GM12878 (cell line): ENCODE measurements around the gene LEF1. TPM values are rescaled to one million over a fixed set of nuclear protein-coding genes. Genes with fewer than 3 reads are reported as not detected.

ENCODE experiments used
- BHLHE40 ChIP-seq, 2 experiments: fragments of 450-650 bp in 1 of 2; IDR thresholded peaks; 2 replicates each; pipeline ENCODE4 v1.6.1; 2011 to 2017; ENCODE audit warnings: low read depth in 2 of 2, borderline replicate concordance in 1 of 2, improper control_type of control experiment in 1 of 2, low read length in 1 of 2, mild to moderate bottlenecking in 1 of 2
- BMI1 ChIP-seq: fragments of 450-650 bp; IDR thresholded peaks from 2 replicates; pipeline ENCODE4 v1.6.1; 2016; ENCODE audit warnings: mild to moderate bottlenecking, moderate library complexity, borderline replicate concordance
- CREM ChIP-seq: IDR thresholded peaks from 2 replicates; pipeline ENCODE4 v1.6.1; 2014; ENCODE audit warnings: antibody characterized with exemption, low read depth
- EP300 ChIP-seq, 2 experiments: fragments of 150-350 bp in 1 of 2; IDR thresholded peaks; 2 replicates each; pipeline ENCODE4 v1.6.1; 2011 to 2012; ENCODE audit warnings: low read depth in 2 of 2, low read length in 2 of 2, borderline replicate concordance in 1 of 2, improper control_type of control experiment in 1 of 2, inconsistent platforms in 1 of 2; ENCODE audit not compliant: control insufficient read depth in 1 of 2
- ETV6 ChIP-seq, 2 experiments: fragments of 450-650 bp in 1 of 2; IDR thresholded peaks in 1 of 2; conservative IDR thresholded peaks in 1 of 2; 2 replicates each; pipeline ENCODE4 v1.6.1; 2014; ENCODE audit warnings: antibody characterized with exemption in 1 of 2, borderline replicate concordance in 1 of 2, low read depth in 1 of 2, mild to moderate bottlenecking in 1 of 2, moderate library complexity in 1 of 2
- FOXK2 ChIP-seq: fragments of 450-650 bp; IDR thresholded peaks from 2 replicates; pipeline ENCODE4 v1.6.1; 2017; ENCODE audit warnings: mild to moderate bottlenecking, moderate library complexity
- GATAD2B ChIP-seq: fragments of 450-650 bp; conservative IDR thresholded peaks from 2 replicates; pipeline ENCODE4 v1.6.1; 2017; ENCODE audit warnings: low read depth, mild to moderate bottlenecking, moderate library complexity
- HDAC6 ChIP-seq: fragments of 200-600 bp; sonication (generic); IDR thresholded peaks from one replicate; pipeline ENCODE4 v1.8.0; 2017; ENCODE audit warnings: antibody characterized with exemption; ENCODE audit not compliant: unreplicated experiment
- KDM1A ChIP-seq: fragments of 200-600 bp; sonication (generic); IDR thresholded peaks from 2 replicates; pipeline ENCODE4 v1.6.1; 2016; ENCODE audit warnings: borderline replicate concordance
- PAX8 ChIP-seq: fragments of 450-650 bp; IDR thresholded peaks from 2 replicates; pipeline ENCODE4 v1.6.1; 2017; ENCODE audit warnings: mild to moderate bottlenecking, moderate library complexity
- POLR2A ChIP-seq: IDR thresholded peaks from 2 replicates; pipeline ENCODE4 v1.6.1; 2011; ENCODE audit warnings: low read depth, mild to moderate bottlenecking, low read length
- POU2F2 ChIP-seq: IDR thresholded peaks from 3 replicates; pipeline ENCODE4 v1.6.1; 2011; ENCODE audit warnings: low read depth, mild to moderate bottlenecking, low read length, borderline replicate concordance
- RAD21 ChIP-seq: IDR thresholded peaks from 2 replicates; pipeline ENCODE4 v1.6.1; 2011; ENCODE audit warnings: mild to moderate bottlenecking, low read depth, low read length, moderate library complexity; ENCODE audit not compliant: insufficient read depth
- RUNX3 ChIP-seq: IDR thresholded peaks from 2 replicates; pipeline ENCODE4 v1.6.1; 2012; ENCODE audit warnings: low read length, inconsistent platforms
- SP1 ChIP-seq: IDR thresholded peaks from one replicate; pipeline ENCODE4 v1.6.1; 2011; ENCODE audit warnings: low read depth, low read length
- SREBF1 ChIP-seq: IDR thresholded peaks from 2 replicates; pipeline ENCODE4 v1.6.1; 2012; ENCODE audit warnings: mild to moderate bottlenecking, low read length
- WRNIP1 ChIP-seq: IDR thresholded peaks from 2 replicates; pipeline ENCODE4 v1.6.1; 2011; ENCODE audit warnings: low read depth, low read length, improper control_type of control experiment, borderline replicate concordance
- ZBTB11 ChIP-seq: fragments of 450-650 bp; formaldehyde crosslinking; IDR thresholded peaks from 2 replicates; pipeline ENCODE4 v1.5.0; 2022; ENCODE audit warnings: mild to moderate bottlenecking, missing genetic modification characterization
- ZBTB33 ChIP-seq: fragments of 450-650 bp; IDR thresholded peaks from 2 replicates; pipeline ENCODE4 v1.6.1; 2017; ENCODE audit warnings: mild to moderate bottlenecking
- ZNF274 ChIP-seq: IDR thresholded peaks from one replicate; pipeline ENCODE4 v1.8.0; 2011; ENCODE audit not compliant: insufficient read length, insufficient read depth
- ZNF384 ChIP-seq: IDR thresholded peaks from 2 replicates; pipeline ENCODE4 v1.6.1; 2012; ENCODE audit warnings: low read depth, mild to moderate bottlenecking, low read length, improper control_type of control experiment, borderline replicate concordance
- polyA plus RNA-seq, 11 experiments: library from polyadenylated mRNA; depleted of rRNA in 4 of 11; unstranded in 6 of 11; stranded (reverse) in 5 of 11; fragments of >200 nt; fragmentation: Nextera tagmentation in 4 of 11; fragmentation: Illumina TruSeq in 1 of 11; extraction: Ambion mirVana in 4 of 11; extraction: Trizol in 1 of 11; gene quantifications; 1 replicate in 1 of 11; 2 replicates in 10 of 11; pipeline versions ENCODE4 v1.2.1 to v1.2.3, GENCODE V29; 2011 to 2016; ENCODE audit warnings: inconsistent platforms in 2 of 11, missing spikeins in 2 of 11, low read depth in 1 of 11
- total RNA-seq, 4 experiments: library from RNA; depleted of rRNA in 3 of 4; stranded (reverse); fragments of >200 nt in 3 of 4; fragmentation: Illumina TruSeq in 1 of 4; extraction: Trizol in 1 of 4; gene quantifications; 2 replicates each; pipeline versions ENCODE4 v1.2.1 to v1.2.3, GENCODE V29; 2013 to 2021
- TF ChIP-seq, protein P1 (sequence below): IDR thresholded peaks from 2 replicates; pipeline ENCODE4 v1.6.1; 2011; ENCODE audit warnings: borderline replicate concordance, low read depth, mild to moderate bottlenecking, moderate library complexity, mixed read lengths, low read length; ENCODE audit not compliant: insufficient read depth; ENCODE audit errors: extremely low read length
- TF ChIP-seq, protein P2 (sequence below): IDR thresholded peaks from 2 replicates; pipeline ENCODE4 v1.6.1; 2012; ENCODE audit warnings: low read depth, low read length, improper control_type of control experiment

LEF1 gene
- total and polyA plus RNA-seq, 10 of the 15 experiments (the other 5 are each of a cell fraction or from before 2014, with no cell fraction given) = 10.2 to 38.1 (median 19.5) TPM

DNA sequence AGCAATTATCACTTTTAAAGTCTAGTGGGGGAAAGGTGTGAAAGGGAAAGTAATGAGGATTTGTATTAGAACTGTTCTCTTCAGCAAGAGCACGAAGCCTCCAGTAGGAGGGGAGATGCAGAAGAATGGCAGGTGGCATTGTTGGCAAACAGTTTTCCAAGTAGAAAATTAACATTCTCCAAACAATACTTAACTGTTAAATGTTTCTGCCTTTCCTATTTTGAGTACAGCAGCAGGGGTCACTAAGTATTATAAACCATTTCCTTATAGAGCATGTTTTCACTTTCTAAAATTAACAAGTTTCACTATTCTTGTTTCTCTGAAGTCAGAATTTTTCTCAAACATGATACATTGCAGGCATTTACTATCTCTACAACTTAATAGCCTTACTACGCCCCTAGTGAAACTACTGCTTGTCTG, 58.7 kb downstream of the LEF1 start (continued):
- TF ChIP-seq POU2F2 (no peak), CREM (peak; percentile 40; the same call in 1 of the 2 replicates), FOXK2 (no peak), SREBF1 (no peak), EP300 (IDR thresholded peaks at IDR 0.05; ENCODE audit: borderline replicate concordance in 1 of 2, control insufficient read depth in 1 of 2, low read depth in 2 of 2, low read length in 2 of 2) (no peak), HDAC6 (no peak), RUNX3 (peak; percentile 27; the same call in 1 of the 2 replicates), ETV6 (conservative IDR thresholded peaks at IDR 0.05 in 1 of 2, IDR thresholded peaks at IDR 0.05 in 1 of 2; ENCODE audit: borderline replicate concordance in 1 of 2, low read depth in 1 of 2) (no peak), ZNF384 (no peak), WRNIP1 (no peak), RAD21 (peak; percentile 20; the same call in 1 of the 2 replicates), GATAD2B (no peak), KDM1A (no peak), ZBTB33 (no peak), BMI1 (no peak), ZBTB11 (CRISPR knock-in tag) (no peak), BHLHE40 (IDR thresholded peaks at IDR 0.05; ENCODE audit: borderline replicate concordance in 1 of 2, low read depth in 2 of 2, low read length in 1 of 2) (no peak), SP1 (no peak), PAX8 (no peak), POLR2A (no peak), ZNF274 (no peak)
- TF ChIP-seq, protein P1, sequence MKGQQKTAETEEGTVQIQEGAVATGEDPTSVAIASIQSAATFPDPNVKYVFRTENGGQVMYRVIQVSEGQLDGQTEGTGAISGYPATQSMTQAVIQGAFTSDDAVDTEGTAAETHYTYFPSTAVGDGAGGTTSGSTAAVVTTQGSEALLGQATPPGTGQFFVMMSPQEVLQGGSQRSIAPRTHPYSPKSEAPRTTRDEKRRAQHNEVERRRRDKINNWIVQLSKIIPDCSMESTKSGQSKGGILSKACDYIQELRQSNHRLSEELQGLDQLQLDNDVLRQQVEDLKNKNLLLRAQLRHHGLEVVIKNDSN = no peak
- TF ChIP-seq, protein P2, sequence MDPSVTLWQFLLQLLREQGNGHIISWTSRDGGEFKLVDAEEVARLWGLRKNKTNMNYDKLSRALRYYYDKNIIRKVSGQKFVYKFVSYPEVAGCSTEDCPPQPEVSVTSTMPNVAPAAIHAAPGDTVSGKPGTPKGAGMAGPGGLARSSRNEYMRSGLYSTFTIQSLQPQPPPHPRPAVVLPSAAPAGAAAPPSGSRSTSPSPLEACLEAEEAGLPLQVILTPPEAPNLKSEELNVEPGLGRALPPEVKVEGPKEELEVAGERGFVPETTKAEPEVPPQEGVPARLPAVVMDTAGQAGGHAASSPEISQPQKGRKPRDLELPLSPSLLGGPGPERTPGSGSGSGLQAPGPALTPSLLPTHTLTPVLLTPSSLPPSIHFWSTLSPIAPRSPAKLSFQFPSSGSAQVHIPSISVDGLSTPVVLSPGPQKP = no peak
